ENCODE data around the gene JARID2.

Gene JARID2

GRCh38 chr6:15234068-15234758, 11.7 kb upstream of the JARID2 start:
- Histone ChIP-seq H3K4me3 (ENCODE audit: low read length) (no peak overlapping the region), H3K9me3 (replicated peaks; ENCODE audit: low read length) (no peaks in the 10 kb centered on the region), H3K9ac (ENCODE audit: low read depth, low read length) (no peak overlapping the region), H3K27me3 (ENCODE audit: control insufficient read depth, insufficient read depth, low read length) (no peaks in the 10 kb centered on the region), H3K4me1 (ENCODE audit: control insufficient read depth, insufficient read depth, low read length) (no peaks in the 10 kb centered on the region), H3K36me3 (ENCODE audit: insufficient read depth, low read length) (no peaks in the 10 kb centered on the region), H3K4me2 (ENCODE audit: low read length) (no peak overlapping the region)

GRCh38 chr6:15239616-15240364, 6.1 kb upstream of the JARID2 start:
- Histone ChIP-seq H3K36me3 (ENCODE audit: insufficient read depth, low read length) (no peaks in the 10 kb centered on the region), H3K9ac (ENCODE audit: low read depth, low read length) (no peak overlapping the region), H3K9me3 (replicated peaks; ENCODE audit: low read length) (no peaks in the 10 kb centered on the region), H3K27me3 (ENCODE audit: control insufficient read depth, insufficient read depth, low read length) (no peaks in the 10 kb centered on the region), H3K4me3 (ENCODE audit: low read length) (no peak overlapping the region), H3K4me1 (ENCODE audit: control insufficient read depth, insufficient read depth, low read length) (peaks cover 7% of the 10 kb centered on the region), H3K4me2 (ENCODE audit: low read length) (no peak overlapping the region)

GRCh38 chr6:15242503-15242902, 3.4 kb upstream of the JARID2 start:
- H3K9ac ChIP-seq (ENCODE audit: low read depth, low read length) = no peak overlapping the region
- no peaks in the 10 kb centered on the region for H3K36me3 ChIP-seq (ENCODE audit: insufficient read depth, low read length)
- no peaks in the 10 kb centered on the region for H3K9me3 ChIP-seq (replicated peaks; ENCODE audit: low read length)
- peaks cover 7% of the 10 kb centered on the region for H3K4me1 ChIP-seq (ENCODE audit: control insufficient read depth, insufficient read depth, low read length)
- no peaks in the 10 kb centered on the region for H3K27me3 ChIP-seq (ENCODE audit: control insufficient read depth, insufficient read depth, low read length)
- no peak overlapping the region for H3K4me3 ChIP-seq (ENCODE audit: low read length)
- no peak overlapping the region for H3K4me2 ChIP-seq (ENCODE audit: low read length)

GRCh38 chr6:15242937-15243614, 2.8 kb upstream of the JARID2 start:
- Histone ChIP-seq H3K36me3 (ENCODE audit: insufficient read depth, low read length) (no peaks in the 10 kb centered on the region), H3K4me1 (ENCODE audit: control insufficient read depth, insufficient read depth, low read length) (peaks cover 7% of the 10 kb centered on the region), H3K4me2 (ENCODE audit: low read length) (no peak overlapping the region), H3K4me3 (ENCODE audit: low read length) (no peak overlapping the region), H3K27me3 (ENCODE audit: control insufficient read depth, insufficient read depth, low read length) (no peaks in the 10 kb centered on the region), H3K9me3 (replicated peaks; ENCODE audit: low read length) (no peaks in the 10 kb centered on the region), H3K9ac (ENCODE audit: low read depth, low read length) (no peak overlapping the region)

GRCh38 chr6:15243910-15244619, 1.8 kb upstream of the JARID2 start:
- Histone ChIP-seq H3K27me3 (ENCODE audit: control insufficient read depth, insufficient read depth, low read length) (no peaks in the 10 kb centered on the region), H3K9ac (ENCODE audit: low read depth, low read length) (peak overlapping the region; percentile 83), H3K9me3 (replicated peaks; ENCODE audit: low read length) (no peaks in the 10 kb centered on the region), H3K36me3 (ENCODE audit: insufficient read depth, low read length) (no peaks in the 10 kb centered on the region), H3K4me3 (ENCODE audit: low read length) (peak overlapping the region; percentile 90), H3K4me2 (ENCODE audit: low read length) (peak overlapping the region; percentile 89), H3K4me1 (ENCODE audit: control insufficient read depth, insufficient read depth, low read length) (peaks cover 7% of the 10 kb centered on the region)

- Histone ChIP-seq H3K9me3 (replicated peaks; ENCODE audit: low read length) (no peaks in the 10 kb centered on the region), H3K4me3 (ENCODE audit: low read length) (peak overlapping the region; percentile 90), H3K4me1 (ENCODE audit: control insufficient read depth, insufficient read depth, low read length) (peaks cover 14% of the 10 kb centered on the region), H3K9ac (ENCODE audit: low read depth, low read length) (peak overlapping the region; percentile 83), H3K27me3 (ENCODE audit: control insufficient read depth, insufficient read depth, low read length) (no peaks in the 10 kb centered on the region), H3K36me3 (ENCODE audit: insufficient read depth, low read length) (no peaks in the 10 kb centered on the region), H3K4me2 (ENCODE audit: low read length) (peak overlapping the region; percentile 89)
Measured at GRCh38 chr6:15244620-15245360, 1.1 kb upstream of the JARID2 start.

- Histone ChIP-seq H3K9ac (ENCODE audit: low read depth, low read length) (peak overlapping the region; percentile 98), H3K4me1 (ENCODE audit: control insufficient read depth, insufficient read depth, low read length) (peaks cover 21% of the 10 kb centered on the region), H3K4me2 (ENCODE audit: low read length) (peak overlapping the region; percentile 85), H3K4me3 (ENCODE audit: low read length) (peak overlapping the region; percentile 90), H3K27me3 (ENCODE audit: control insufficient read depth, insufficient read depth, low read length) (no peaks in the 10 kb centered on the region), H3K9me3 (replicated peaks; ENCODE audit: low read length) (no peaks in the 10 kb centered on the region), H3K36me3 (ENCODE audit: insufficient read depth, low read length) (no peaks in the 10 kb centered on the region)
Measured at GRCh38 chr6:15246217-15246665, 372 bp downstream of the JARID2 start.

- Histone ChIP-seq H3K9me3 (replicated peaks; ENCODE audit: low read length) (no peaks in the 10 kb centered on the region), H3K4me2 (ENCODE audit: low read length) (peak overlapping the region; percentile 85), H3K4me1 (ENCODE audit: control insufficient read depth, insufficient read depth, low read length) (peaks cover 21% of the 10 kb centered on the region), H3K36me3 (ENCODE audit: insufficient read depth, low read length) (no peaks in the 10 kb centered on the region), H3K4me3 (ENCODE audit: low read length) (peak overlapping the region; percentile 90), H3K9ac (ENCODE audit: low read depth, low read length) (peak overlapping the region; percentile 98), H3K27me3 (ENCODE audit: control insufficient read depth, insufficient read depth, low read length) (no peaks in the 10 kb centered on the region)
Measured at GRCh38 chr6:15246666-15247499, 1.0 kb downstream of the JARID2 start.

- Histone ChIP-seq H3K4me2 (ENCODE audit: low read length) (peak overlapping the region; percentile 85), H3K36me3 (ENCODE audit: insufficient read depth, low read length) (no peaks in the 10 kb centered on the region), H3K27me3 (ENCODE audit: control insufficient read depth, insufficient read depth, low read length) (no peaks in the 10 kb centered on the region), H3K9me3 (replicated peaks; ENCODE audit: low read length) (no peaks in the 10 kb centered on the region), H3K4me3 (ENCODE audit: low read length) (peak overlapping the region; percentile 90), H3K9ac (ENCODE audit: low read depth, low read length) (peak overlapping the region; percentile 98), H3K4me1 (ENCODE audit: control insufficient read depth, insufficient read depth, low read length) (peaks cover 21% of the 10 kb centered on the region)
Measured at GRCh38 chr6:15247500-15248450, 1.9 kb downstream of the JARID2 start.

Data from skeletal muscle satellite cell (primary cell).